Measurements from ENCODE around the gene BMP8B. TPM values are rescaled to one million over a fixed set of nuclear protein-coding genes. Genes with fewer than 3 reads are reported as not detected.

BMP8B gene
- total RNA-seq, 2 donors from 2014 or later: 0.22 to 0.63 TPM

DNA sequence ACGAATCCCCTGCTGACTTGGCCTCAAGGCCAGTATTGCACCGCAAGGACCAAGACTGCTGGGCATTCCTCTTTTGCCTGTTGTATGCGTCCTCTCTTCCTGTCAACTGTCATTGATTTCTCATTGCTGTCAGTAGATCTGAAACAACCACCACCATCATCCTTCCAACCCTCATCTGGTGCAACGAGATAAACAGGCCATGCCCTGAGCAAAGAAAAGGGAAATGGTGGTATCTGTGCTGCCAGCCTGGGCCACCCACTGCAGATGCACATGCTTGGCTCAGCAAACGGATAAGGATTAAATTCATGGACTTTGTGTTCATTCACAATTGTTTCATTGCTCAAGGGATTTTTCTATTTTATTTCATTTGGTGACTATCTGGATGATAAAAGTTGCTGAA is 31.2 kb downstream of the BMP8B start:
- no peak overlapping the region for H3K4me3 ChIP-seq
- peaks cover 47% of the 10 kb centered on the region for H3K36me3 ChIP-seq
- DNase-seq (ENCODE audit: low spot score): no peak
- no peaks in the 10 kb centered on the region for H3K4me1 ChIP-seq
- H3K9me3 ChIP-seq: no peaks in the 10 kb centered on the region
- TF ChIP-seq, protein P1, sequence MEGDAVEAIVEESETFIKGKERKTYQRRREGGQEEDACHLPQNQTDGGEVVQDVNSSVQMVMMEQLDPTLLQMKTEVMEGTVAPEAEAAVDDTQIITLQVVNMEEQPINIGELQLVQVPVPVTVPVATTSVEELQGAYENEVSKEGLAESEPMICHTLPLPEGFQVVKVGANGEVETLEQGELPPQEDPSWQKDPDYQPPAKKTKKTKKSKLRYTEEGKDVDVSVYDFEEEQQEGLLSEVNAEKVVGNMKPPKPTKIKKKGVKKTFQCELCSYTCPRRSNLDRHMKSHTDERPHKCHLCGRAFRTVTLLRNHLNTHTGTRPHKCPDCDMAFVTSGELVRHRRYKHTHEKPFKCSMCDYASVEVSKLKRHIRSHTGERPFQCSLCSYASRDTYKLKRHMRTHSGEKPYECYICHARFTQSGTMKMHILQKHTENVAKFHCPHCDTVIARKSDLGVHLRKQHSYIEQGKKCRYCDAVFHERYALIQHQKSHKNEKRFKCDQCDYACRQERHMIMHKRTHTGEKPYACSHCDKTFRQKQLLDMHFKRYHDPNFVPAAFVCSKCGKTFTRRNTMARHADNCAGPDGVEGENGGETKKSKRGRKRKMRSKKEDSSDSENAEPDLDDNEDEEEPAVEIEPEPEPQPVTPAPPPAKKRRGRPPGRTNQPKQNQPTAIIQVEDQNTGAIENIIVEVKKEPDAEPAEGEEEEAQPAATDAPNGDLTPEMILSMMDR (IDR thresholded peaks at IDR 0.05): no peak
- H3K27me3 ChIP-seq: no peaks in the 10 kb centered on the region
- no peak overlapping the region for H3K27ac ChIP-seq

- TF ChIP-seq, protein P1 (IDR thresholded peaks at IDR 0.05): no peak
- no peak for DNase-seq (ENCODE audit: low spot score)
- no peaks in the 10 kb centered on the region for H3K27me3 ChIP-seq
- H3K4me3 ChIP-seq: no peak overlapping the region
- H3K27ac ChIP-seq: no peak overlapping the region
- H3K36me3 ChIP-seq: peaks cover 61% of the 10 kb centered on the region
- H3K9me3 ChIP-seq: no peaks in the 10 kb centered on the region
- no peaks in the 10 kb centered on the region for H3K4me1 ChIP-seq
These were observed 32.6 kb downstream of the BMP8B start for GRCh38 chr1:39755965-39756659.

DNA sequence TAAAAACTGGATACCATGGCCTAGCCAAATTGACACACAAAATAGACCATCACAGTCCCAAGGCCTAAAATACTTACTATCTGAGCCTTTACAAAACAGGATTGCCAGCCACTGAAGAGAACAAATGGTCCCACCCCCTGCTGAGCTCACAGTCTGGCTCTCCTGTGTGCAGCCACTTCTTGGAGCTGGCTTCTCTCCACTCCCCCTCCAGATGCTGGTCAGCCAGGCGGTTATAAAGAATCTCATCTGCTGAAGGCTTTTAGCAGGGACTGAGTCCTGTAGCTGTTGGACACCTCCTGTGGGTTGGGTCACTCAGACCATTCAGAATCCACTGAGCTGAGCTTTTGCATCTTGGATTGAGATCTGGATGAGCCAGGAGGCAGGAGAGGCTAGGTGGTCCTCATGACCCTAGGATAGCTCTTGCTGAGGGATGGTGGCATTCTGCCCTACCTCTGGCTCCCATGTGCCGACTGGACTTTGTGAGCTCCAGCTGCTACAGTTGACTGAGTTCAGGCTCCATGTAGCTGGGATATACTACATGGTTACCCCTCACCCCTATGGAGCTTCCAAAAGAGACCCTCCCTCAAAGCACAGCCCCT is 33.7 kb downstream of the BMP8B start:
- peaks cover 72% of the 10 kb centered on the region for H3K36me3 ChIP-seq
- DNase-seq (ENCODE audit: low spot score): no peak
- no peaks in the 10 kb centered on the region for H3K9me3 ChIP-seq
- H3K4me3 ChIP-seq: no peak overlapping the region
- TF ChIP-seq, protein P1 (IDR thresholded peaks at IDR 0.05): no peak
- no peaks in the 10 kb centered on the region for H3K27me3 ChIP-seq
- no peak overlapping the region for H3K27ac ChIP-seq
- H3K4me1 ChIP-seq: no peaks in the 10 kb centered on the region

GRCh38 chr1:39754026-39754570 is 34.6 kb downstream of the BMP8B start:
- no peaks in the 10 kb centered on the region for H3K4me1 ChIP-seq
- no peaks in the 10 kb centered on the region for H3K9me3 ChIP-seq
- no peak for DNase-seq (ENCODE audit: low spot score)
- H3K27me3 ChIP-seq: no peaks in the 10 kb centered on the region
- H3K4me3 ChIP-seq: no peak overlapping the region
- TF ChIP-seq, protein P1 (IDR thresholded peaks at IDR 0.05): no peak
- peaks cover 81% of the 10 kb centered on the region for H3K36me3 ChIP-seq
- H3K27ac ChIP-seq: no peak overlapping the region

DNA sequence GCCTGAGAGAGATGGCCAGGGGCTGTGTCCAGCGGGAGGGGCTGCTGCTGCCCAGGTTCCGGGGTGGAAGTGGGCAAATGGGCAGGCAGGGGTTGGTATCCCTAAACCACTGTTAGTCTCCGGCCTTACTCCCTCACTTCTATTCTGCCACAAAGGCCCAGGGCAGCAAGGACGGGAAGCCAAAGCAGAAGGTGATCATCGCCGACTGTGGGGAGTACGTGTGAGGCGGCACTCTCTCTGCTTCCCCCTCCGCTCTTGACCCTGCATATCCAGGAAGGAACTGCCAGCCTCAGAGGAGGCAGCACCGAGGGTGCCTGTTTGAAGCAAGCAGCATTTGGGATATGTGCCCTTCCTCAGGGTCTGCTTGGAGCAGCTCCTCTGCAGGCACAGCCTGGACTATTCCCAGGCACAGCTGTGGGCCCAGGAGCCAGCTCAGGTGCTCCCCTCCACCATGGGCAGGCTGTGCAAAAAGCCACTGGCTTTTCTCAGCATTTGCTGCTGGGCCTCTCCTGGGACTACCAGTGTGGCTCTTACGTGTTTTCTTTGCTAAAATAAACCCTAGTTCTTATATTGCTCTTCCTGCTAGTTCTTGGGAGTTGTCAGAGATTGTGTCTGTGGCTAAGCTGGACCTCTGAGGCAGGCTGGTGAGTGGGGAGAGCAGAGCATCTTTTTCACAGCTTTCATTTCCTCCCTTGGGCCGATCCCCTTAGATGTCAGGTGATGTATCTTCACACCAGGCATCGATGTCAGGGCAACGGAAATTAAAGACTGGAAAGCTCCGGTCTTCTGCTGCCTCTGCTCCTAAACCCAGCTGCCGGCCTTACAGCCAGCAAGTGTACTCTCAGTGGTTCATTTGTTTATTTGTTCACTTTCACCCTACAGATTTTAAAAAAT is 35.3 kb downstream of the BMP8B start:
- no peaks in the 10 kb centered on the region for H3K9me3 ChIP-seq
- H3K4me3 ChIP-seq: no peak overlapping the region
- H3K27ac ChIP-seq: no peak overlapping the region
- H3K27me3 ChIP-seq: no peaks in the 10 kb centered on the region
- no peak for DNase-seq (ENCODE audit: low spot score)
- TF ChIP-seq, protein P1 (IDR thresholded peaks at IDR 0.05): no peak
- H3K36me3 ChIP-seq: peaks cover 87% of the 10 kb centered on the region
- no peaks in the 10 kb centered on the region for H3K4me1 ChIP-seq

Data from right atrium auricular region (tissue), 2 donors.